AML-193 (cell line): ENCODE measurements around the gene ACOXL.

Experiments
- DNase-seq, 2 experiments: peaks; one replicate each; lab custom pipeline; 2025; lab: John Stamatoyannopoulos, UW

Gene ACOXL

GRCh38 chr2:110828330-110828729 lies 96.0 kb downstream of the ACOXL start:
- DNase-seq, result no peak

DNA sequence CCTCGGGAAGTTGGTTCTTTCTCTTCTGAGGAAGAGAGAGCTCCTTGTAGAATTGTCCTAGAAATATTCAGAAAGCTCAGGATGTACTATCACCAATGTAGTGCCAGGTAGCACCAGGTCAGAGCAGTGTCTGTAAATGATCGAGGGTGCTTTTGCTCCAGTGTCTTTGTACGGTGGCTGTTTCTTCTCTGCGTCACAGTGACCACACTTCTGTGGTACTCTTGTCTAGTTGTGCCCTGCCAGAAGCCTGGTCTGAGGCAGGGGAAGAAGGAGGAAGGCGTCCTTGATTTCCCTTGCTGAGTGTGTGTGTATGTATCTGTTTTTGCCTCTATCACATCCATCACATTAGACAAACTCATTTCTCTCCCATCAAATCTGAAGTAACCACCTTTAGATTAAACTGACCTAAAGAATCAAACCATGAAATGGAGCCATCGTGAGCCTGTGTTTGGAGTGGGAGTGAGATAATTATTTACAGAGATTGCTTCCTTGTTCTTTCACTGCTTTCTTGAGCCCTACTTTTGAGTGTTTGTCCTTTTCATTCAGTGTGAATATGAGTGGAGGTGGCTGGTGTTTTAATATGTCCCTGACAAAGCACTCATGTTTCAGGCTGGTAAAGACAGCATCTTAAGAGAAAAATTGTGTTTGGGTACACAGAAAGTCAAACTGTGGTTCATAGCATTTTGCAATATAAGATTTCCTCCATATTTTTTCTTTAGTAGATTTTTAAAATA lies 97.2 kb downstream of the ACOXL start:
- no peak for DNase-seq

DNA sequence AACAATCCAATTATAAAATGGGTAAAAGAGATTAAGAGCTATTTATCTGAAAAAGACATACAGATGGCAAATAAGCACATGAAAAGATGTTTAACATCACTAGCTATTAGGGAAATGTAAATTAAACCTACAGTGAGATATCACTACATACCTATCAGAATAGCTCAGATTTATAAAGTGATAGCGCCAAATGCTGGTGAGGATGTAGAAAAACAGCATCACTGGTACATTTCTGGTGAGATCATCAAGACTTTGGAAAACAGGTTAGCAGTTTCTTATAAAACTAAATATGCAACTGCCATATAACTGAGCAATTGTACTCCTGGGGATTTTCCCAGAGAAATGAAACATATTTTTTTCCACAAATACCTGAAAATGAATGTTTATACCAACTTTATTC lies 100.4 kb downstream of the ACOXL start:
- no peak for DNase-seq

GRCh38 chr2:110834134-110834827 lies 101.9 kb downstream of the ACOXL start:
- DNase-seq, result no peak

DNA sequence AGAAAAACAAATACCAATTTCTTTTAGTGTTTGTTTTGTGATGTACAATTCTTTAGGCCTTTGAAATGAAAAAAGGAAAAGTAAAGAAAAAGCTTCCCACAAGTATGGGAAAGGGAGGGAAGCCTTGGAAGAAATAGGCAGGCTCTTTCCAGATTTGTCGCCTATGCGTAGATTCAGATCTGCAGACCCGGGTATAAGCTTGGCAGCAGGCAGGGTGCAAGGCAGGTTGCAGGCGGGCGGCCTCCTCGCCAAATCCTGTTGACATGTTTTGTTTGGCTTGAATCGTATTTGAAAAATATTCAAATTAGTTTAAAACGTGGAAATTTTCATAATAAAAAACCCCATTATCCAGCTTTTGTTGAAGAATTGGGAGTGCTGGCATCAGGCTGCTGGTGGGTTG lies 104.3 kb downstream of the ACOXL start:
- no peak for DNase-seq

- DNase-seq, result no peak
Measured at GRCh38 chr2:110837446-110838409, 105.4 kb downstream of the ACOXL start.

GRCh38 chr2:110838657-110839384 lies 106.4 kb downstream of the ACOXL start:
- DNase-seq, result no peak

GRCh38 chr2:110840508-110840907 lies 108.1 kb downstream of the ACOXL start:
- no peak for DNase-seq

DNA sequence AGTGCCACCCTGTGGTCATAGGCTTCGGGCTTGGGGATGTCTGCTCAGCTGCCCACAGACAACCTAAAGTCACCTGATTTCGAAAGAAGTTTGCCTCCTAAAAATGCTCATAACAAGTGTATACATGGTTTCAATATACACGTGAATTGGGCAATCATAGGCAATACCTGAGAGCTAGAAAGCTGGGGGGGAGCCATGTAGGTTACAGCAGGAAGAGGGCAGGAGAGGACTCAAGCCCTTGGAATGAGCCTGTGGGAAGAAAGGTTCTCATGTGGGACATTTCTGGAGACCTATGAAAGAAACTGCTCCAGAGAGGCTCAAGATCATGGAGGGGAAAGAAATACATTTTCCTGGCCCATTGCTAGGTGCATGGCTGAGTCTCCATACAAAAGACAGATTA lies 109.7 kb downstream of the ACOXL start:
- DNase-seq, result no peak

- no peak for DNase-seq
Measured at GRCh38 chr2:110843496-110843895, 111.1 kb downstream of the ACOXL start.

GRCh38 chr2:110843959-110844510 lies 111.7 kb downstream of the ACOXL start:
- no peak for DNase-seq

- DNase-seq, result no peak
Measured at GRCh38 chr2:110847651-110848050, 115.3 kb downstream of the ACOXL start.

DNA sequence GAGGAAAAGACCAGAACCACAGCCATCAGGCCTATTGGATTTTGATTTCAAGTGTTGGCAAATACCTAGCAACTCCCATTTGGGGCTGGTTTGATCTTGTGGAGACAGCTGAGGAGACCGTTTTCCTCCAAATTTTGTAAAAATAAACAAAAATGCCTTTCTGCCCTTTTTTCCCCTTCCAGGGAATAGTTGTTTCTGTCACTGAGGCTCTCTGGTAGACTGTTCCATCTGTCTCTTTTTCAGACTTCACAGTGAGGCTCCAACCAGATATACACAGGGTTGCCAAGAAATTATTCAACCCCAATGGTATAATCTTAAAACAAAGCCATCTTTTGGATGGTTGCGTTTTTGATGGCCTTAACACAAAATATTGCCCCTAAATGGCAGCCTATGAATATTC lies 115.7 kb downstream of the ACOXL start:
- no peak for DNase-seq

DNA sequence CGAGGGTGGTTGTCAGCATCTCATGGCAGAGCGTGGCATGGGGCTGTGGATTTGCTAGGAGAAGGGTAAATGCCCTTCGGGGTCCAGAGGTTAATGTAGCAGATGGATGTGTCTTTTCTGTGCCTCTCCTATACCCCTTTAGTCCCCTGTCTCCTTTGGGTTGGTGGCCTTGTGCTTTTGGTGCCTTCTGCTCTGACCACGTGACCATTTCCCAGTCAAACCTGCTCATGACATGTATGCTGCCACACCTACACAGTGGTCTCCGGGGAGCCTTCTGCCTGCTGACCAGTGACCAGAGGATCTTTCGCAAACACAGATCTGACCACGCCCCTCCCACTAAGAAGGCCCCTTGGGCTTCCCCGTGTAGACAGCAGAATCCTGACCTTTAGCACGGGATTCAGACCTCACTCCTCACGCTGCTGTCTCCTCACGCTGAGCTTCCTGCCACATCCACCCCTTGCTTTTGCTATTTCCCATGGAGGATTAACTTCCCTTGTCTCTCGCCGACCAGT lies 116.2 kb downstream of the ACOXL start:
- DNase-seq, result no peak

GRCh38 chr2:110851531-110851930 lies 119.2 kb downstream of the ACOXL start:
- no peak for DNase-seq

- DNase-seq, result no peak
Measured at GRCh38 chr2:110852051-110852450, 119.7 kb downstream of the ACOXL start.

DNA sequence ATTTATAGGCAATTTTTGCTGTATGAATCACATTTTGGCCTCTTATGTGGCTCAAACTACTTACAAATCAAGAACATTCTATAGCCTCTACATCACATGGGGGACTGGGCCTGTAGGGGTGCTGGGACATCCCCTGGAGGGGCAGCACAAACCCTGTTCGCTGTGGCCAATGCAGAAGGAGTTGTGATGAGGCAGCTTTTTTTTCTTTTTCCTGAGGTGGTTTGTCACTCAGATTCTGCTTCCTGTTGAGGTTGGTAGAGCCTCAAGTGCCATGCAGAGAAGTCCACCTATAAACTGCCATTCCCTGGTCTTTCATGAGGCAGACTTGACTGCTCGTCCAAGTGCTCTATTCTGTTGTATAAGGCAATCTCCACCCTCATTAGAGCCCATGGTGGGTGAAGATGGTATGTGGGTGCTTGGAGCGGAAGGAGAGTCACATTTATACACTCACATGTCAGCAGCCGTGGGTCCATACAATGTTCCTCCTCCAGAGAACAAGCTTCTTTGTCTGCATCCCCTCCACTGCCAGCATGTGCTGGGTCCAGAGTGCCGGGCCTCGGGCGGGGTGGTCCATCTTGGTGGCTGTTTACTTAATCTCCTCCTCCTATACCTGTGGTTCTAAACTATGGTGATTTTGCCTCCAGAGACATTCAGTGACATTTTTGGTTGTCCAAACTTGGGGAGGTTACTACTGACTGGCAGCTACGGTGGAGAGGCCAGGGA lies 120.3 kb downstream of the ACOXL start:
- no peak for DNase-seq

GRCh38 chr2:110853516-110853915 lies 121.1 kb downstream of the ACOXL start:
- DNase-seq, result peak; percentile 21 to 50

DNA sequence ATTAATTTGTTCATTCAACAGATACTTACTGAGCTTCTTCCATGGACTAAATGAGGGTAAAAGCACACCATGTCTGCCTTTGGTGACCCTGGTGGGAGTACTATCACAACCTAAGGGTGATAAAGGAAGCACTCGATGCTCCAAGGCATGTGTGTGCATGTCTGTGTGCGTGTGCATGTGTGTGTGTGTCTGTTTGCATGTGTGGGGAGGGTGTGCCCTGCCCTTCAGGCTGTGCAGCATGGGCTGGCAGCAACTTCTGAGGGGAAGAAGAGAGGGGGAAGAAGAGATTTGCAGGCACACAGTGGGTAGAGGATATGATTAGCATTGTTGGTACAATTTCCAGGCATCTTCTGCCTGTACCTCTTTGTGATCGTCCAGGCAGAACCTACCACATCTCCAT lies 121.6 kb downstream of the ACOXL start:
- no peak for DNase-seq

- peak in 1 of 2 experiments; percentile 10 for DNase-seq
Measured at GRCh38 chr2:110854355-110855081, 122.1 kb downstream of the ACOXL start.
